Sigmoid colon (tissue), 4 donors: ENCODE data around the gene IQCM.

Experiments
- EP300 ChIP-seq, 4 donors: sonication (generic); formaldehyde crosslinking; IDR thresholded peaks; one replicate each; pipeline ENCODE4 v1.6.1; 2017; ENCODE audit warnings: antibody characterized with exemption in 4 of 4
- POLR2A ChIP-seq, 2 donors: fragments of 450-650 bp; IDR thresholded peaks; one replicate each; pipeline ENCODE4 v1.6.1; 2016; ENCODE audit warnings: antibody characterized with exemption in 2 of 2, mild to moderate bottlenecking in 2 of 2, moderate library complexity in 2 of 2
- TF ChIP-seq, protein P1 (sequence below), 4 experiments: fragments of 450-650 bp in 3 of 4; fragments of 200-600 bp in 1 of 4; IDR thresholded peaks; one replicate each; pipeline ENCODE4 v1.5.1; 2016 to 2019; ENCODE audit warnings: antibody characterized with exemption in 4 of 4, mild to moderate bottlenecking in 3 of 4, moderate library complexity in 2 of 4

DNA sequence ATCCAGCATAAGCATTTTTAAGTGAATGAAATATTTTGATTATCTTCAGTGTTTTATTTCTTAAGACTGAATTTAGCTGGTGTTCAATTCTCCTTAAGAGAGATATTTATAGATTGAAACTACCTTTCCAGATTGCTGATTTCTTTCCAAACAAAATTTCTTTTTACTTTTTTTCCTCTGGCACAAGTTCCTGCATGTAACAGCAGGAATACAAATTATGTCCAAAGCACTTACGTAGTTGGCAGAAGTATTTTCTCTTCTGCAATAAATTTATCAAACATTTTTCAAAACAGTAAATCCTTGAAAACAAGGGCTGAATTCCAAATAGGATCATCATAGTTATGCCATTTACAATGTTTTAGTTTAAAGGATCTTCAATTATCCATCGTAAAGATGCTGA, 412.6 kb downstream of the IQCM start:
- TF ChIP-seq POLR2A (IDR thresholded peaks at IDR 0.05), result no peak
- TF ChIP-seq EP300 (IDR thresholded peaks at IDR 0.05), result no peak
- TF ChIP-seq, protein P1, sequence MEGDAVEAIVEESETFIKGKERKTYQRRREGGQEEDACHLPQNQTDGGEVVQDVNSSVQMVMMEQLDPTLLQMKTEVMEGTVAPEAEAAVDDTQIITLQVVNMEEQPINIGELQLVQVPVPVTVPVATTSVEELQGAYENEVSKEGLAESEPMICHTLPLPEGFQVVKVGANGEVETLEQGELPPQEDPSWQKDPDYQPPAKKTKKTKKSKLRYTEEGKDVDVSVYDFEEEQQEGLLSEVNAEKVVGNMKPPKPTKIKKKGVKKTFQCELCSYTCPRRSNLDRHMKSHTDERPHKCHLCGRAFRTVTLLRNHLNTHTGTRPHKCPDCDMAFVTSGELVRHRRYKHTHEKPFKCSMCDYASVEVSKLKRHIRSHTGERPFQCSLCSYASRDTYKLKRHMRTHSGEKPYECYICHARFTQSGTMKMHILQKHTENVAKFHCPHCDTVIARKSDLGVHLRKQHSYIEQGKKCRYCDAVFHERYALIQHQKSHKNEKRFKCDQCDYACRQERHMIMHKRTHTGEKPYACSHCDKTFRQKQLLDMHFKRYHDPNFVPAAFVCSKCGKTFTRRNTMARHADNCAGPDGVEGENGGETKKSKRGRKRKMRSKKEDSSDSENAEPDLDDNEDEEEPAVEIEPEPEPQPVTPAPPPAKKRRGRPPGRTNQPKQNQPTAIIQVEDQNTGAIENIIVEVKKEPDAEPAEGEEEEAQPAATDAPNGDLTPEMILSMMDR (IDR thresholded peaks at IDR 0.05), result no peak
